HG03064 (cell line): ENCODE data around the gene NECTIN3.

Experiments used
- ATAC-seq: cut with Tn5 transposase; IDR thresholded peaks from one replicate; pipeline ENCODE4 v1.9.1; 2021; ENCODE audit warnings: low read depth; ENCODE audit not compliant: unreplicated experiment

The NECTIN3 gene, protein sequence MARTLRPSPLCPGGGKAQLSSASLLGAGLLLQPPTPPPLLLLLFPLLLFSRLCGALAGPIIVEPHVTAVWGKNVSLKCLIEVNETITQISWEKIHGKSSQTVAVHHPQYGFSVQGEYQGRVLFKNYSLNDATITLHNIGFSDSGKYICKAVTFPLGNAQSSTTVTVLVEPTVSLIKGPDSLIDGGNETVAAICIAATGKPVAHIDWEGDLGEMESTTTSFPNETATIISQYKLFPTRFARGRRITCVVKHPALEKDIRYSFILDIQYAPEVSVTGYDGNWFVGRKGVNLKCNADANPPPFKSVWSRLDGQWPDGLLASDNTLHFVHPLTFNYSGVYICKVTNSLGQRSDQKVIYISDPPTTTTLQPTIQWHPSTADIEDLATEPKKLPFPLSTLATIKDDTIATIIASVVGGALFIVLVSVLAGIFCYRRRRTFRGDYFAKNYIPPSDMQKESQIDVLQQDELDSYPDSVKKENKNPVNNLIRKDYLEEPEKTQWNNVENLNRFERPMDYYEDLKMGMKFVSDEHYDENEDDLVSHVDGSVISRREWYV

DNA sequence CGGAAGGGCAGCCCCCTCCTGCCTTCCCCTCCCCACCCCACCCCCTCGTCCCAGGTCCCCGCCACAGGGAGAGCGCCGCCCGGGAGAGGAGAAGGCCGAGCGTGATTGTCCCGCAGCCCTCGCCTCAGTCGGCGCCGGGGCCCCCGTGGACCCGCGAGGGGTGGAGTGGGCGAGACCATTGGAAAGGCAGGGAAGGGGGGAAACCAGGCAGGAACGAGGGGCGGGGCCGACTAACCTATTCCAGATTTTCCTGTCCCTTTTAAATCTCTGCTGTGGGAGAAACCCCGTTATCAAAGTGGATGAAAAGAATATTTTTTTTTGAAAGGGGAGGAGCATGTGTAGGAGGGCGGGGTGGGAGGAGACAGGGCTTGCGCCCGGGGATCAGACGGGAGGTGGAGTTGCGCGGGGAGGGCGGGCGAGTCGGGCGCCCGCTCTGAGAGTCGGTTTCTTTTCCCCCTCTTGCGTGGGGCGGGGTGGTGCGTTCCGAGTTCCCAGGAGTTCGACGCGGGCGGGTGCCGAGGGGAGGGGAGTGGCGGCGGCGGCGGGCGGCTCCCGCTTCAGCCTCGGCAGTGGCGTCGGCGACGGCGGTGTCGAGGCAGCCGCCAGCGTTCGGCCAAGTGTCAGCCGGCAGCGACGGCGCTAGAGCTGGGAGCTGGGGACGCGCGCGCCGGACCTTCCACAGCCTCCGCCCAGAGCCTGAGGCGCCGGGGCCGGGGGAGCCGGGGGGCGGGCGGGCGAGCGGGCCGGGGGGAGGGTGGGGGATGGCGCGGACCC is at the start of gene NECTIN3:
TSS of gene NECTIN3 (plus strand) at position 560 of the 774 bp plus-strand sequence. CDS start at position 762, 202 bp downstream.
- ATAC-seq, result no peak

DNA sequence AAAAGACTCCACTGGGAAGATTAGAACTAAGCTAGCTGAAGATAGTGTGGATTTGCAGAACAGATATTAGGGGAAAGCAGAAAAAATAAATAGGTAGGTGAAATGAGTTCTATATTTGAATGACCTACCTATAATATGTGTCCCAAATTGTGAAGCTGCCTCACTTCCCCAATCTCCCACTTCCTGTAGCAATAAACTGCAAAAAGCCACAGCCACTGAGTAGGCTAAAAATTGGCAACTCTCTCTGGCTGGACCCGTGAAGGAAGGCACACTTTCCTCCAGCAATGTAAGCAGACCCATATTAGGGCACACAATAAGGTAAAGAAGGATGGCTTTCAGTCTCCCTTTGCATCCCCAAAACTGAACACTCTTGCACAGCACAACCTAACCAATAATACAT is 43.7 kb upstream of the NECTIN3 start:
- ATAC-seq, result no peak

DNA sequence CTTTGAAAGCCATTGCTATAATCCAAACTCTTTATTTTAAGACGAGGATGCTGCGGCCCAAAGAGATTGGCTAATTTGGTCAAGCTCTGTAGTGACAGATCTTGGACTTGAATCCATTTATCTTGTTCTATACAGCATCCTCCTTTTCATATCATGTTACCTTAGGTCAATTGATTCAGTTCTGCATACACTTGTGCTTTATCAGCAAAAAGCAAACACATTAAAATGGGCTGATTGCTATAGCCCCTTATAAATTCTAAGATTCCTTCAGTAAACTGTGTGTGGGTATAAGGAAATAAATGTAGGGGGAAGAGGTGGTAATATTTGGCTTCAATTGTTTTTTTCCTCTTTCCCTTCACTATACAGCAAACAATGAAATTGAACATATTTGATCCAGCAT is 40.1 kb upstream of the NECTIN3 start:
- no peak for ATAC-seq

DNA sequence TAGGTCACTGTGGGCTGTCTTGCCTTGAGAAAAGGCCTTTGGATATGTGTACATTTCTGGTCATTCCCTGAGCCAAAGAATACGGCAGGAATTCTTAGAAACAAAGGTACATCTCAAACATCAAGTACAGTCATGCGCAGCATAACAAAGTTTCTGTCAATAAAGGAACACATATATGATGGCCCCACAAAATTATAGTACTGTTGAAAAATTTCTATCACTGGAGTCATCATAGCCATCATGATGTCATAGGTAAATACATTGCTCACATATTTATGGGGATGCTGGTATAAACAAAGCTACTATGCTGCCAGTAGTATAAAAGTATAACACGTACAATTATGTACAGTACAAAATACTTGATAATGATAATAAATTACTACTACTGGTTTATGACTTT is 38.9 kb upstream of the NECTIN3 start:
- no peak for ATAC-seq

DNA sequence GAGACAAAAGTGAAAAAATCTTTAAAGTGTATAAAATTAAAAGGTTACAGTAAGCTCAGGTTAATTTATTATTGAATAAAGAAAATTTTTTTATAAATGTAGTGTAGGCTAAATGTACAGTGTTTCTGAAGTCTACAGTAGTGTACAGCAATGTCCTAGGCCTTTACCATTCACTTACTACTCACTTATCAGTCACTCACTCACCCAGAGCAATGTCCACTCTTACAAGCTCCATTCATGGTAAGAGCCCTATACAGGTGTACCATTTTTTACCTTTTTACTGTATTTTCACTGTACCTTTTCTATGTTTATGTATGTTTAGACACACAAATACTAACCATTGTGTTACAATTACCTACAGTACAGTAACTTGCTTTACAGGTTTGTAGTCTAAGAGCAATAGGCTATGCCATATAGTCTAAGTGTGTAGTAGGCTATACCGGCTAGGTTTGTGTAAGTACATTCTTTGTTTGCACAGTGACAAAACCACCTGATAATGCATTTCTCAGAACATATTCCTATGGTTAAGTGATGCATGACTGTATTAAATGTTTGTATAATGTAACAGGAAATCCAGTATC is 38.1 kb upstream of the NECTIN3 start:
- ATAC-seq, result no peak

DNA sequence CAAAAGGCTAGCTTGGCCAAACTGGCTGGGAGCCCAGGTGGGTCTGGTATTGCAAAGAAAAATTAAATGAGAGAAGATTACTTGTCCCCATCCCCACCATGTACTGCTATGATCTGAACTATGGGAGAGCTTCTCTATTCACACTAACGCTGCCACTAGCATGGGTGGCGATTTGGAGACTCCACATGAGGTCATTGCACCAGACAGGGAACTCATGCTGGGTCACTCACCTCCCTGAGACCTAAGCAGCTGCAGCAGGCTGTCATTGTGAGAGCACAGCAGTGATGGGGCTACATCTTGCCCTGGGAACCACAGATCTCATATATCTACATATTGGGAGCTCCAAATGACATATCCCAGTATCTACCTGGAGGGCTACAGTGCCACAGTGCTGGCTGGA is 36.3 kb upstream of the NECTIN3 start:
- no peak for ATAC-seq

DNA sequence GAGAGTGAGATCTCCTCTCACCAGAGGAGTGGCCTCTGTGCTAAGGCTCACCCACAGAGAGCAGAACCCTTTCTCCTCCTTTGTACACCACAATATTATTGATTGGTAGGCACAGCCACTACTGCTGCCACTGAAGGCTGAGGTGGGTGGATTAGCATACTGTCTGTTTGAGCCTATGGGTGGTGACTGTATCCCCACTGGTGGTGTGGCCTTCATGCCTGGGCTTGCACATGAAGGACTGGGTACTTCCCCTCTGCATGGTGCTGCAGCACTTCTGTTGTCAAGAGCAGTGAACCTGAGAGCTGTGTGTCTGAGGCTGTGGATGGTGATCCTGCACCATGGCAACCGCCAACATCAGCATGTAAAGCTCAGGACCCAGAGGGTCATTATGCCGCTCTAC is 35.7 kb upstream of the NECTIN3 start:
- no peak for ATAC-seq

DNA sequence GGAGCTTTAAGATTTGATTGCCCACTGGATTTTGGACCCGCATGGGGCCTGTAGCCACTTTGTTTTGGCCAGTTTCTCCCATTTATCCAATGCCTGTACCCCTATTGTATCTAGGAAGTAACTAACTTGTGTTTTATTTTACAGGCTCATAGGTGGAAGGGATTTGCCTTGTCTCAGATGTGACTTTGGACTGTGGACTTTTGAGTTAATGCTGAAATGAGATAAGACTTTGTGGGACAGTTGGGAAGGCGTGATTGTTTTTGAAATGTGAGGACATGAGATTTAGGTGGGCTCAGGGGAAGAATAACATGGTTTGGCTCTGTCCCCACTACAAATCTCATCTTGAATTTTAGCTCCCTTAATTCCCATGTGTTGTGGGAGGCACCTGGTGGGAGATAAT is 30.7 kb upstream of the NECTIN3 start:
- ATAC-seq, result no peak

DNA sequence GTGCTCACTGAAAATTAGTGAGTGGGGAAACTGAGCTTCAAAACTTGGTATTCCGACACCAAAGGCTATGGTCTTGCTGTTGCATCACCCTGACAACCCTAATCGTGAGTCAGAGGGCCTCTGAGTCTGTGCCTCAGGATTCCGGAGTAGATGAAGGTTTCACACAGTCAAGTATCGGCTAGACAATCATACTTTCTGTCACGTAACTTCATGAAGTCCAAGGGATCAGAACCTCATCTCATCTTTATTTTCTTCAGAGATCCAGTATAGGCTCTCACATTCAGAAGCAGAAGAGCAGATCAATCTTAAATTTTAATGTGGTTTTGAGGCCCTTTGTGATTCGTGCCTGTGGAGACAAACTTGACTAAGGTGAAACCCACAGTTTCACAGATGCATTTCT is 26.1 kb upstream of the NECTIN3 start:
- no peak for ATAC-seq

DNA sequence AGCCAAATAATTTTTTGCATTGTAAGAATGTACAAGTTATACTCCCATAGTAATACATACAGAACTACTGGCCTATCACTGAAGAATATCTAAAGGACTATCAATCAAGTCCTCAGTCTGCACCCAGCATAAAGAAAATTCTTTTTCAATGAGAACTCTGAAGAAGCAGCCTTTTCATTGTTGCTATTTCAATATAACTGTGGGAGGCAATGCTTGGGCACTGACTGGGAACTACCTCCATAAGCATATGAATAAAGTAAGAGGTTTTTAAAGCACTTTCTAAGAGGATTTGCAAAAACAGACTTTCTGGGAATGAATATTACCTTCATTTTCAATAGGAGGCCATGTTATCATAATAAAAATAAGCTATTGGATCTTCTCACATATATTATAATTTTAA is 24.6 kb upstream of the NECTIN3 start:
- ATAC-seq, result no peak

DNA sequence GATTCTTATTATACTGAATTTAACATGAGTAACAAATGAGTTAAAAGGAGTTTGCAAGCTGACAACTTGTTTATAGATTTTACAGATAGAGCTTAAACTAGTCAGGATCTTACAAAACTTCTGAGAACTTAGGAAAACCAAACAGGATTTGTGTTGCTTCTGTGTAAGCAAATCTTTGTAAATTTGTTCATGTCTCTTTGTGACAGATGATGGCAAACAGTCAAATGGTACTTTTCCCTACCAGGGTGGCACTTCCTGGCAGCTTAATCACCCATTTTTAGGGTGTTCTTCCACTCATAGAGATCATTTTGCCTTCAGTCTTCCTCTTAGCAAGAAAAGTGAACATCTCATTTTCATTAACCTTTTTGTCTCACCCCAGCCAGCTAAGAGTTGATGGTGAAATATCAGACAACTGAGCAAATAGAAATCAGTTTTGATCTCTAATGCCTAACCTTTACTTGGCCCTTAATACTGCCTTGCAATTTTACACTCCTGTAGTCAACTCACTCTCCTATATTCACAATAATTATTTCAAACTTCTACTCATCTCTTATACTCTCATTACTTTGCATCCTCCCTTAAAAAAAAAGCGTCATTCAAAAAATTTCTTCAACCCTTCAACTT is 23.7 kb upstream of the NECTIN3 start:
- no peak for ATAC-seq

DNA sequence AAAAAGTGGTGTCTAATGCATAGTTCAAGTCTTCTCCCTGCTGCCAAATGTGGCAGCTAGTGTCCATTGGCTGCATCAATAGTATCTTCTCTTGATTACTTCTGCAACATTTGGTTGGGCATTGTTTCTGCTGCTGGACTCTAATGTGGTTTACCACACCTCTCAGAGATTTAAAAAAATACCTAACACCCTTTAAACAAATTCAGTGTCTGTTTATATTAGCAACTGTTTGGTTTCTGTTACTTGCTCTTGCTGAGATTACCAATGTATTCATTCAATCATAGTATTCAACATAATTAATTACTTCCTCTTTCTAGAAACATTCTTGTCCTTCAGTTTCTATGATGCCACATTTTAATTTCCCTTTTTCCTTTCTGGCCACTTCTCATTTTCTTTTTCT is 20.3 kb upstream of the NECTIN3 start:
- ATAC-seq, result no peak

DNA sequence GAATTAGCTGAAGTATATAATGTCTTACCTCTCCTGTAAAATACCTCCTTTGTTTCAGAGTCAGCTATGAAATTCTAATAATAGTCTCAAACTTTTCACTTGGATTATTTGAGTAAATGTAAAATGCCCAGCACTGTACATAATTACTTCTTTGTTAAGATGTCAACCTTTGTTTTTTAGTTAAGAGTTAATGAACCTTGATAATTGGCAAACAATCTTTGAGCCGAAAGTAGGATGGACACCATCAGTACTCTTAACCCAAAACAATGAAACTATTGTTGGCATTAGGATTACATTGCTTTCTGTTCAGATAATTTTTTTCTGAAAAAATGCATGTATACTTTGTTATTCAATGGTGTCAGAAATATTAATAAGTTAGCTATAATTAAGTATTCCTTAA is 3.0 kb upstream of the NECTIN3 start:
- no peak for ATAC-seq

DNA sequence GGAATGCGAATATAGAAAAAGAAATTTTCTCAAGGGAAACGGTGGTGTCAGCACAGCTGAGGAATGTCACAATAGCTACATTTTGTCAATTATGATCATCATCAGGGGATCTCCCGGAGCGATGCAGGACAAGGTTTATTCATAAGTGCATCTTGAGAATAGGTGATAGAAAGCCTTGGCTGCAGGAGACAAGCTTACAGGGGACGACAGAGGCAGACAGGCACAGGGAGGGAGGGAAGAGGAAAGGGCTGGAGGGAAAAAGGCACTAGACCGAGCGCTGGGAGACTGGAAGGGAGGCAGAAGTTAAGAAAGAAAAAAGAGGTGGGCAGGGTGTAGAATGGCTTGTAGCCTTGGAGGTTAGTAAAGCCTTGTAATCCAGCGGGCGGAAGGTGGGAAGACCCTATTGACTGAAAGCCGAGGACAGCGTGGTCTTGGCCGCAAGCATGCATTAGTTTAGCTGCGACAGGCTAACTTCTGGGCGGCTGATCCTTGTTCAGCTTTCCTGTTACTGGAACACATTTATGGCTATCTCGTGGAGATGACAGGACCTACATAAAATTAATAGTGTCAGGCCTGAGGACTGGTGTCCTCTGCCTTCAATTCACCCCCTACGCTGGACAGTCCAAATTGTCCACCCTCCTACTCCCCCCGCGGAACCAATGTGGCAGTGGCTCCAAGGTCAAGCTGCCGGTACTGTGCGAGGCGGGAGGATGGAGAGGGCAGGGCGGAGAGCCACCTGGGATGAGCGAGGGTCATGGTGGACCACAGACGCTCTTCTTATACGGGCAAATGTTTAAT is 1.4 kb upstream of the NECTIN3 start:
- ATAC-seq, result no peak

DNA sequence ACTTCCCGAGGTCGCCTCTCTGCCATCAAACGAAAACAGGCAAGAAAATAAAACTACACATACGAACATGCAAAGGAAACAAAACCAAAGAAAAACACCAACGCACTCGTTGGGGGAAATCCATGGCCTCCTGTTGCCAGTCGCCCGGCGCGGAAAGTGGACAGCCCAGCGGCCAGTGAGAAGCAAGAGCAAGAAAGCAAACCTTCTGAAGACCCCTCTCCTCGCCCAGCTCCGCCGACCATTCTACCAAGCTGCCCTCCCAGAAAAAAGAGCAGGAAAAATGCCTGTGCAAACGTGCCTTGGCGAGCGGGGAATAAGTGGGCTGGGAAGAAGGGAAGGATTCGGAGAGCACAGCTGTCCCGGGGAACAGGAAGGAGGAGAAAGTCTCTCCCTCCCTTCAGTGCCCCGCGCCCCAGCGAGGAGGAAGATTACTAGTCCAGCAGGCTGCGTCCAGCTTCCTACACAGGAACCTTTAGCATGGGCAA is 802 bp upstream of the NECTIN3 start:
- no peak for ATAC-seq

DNA sequence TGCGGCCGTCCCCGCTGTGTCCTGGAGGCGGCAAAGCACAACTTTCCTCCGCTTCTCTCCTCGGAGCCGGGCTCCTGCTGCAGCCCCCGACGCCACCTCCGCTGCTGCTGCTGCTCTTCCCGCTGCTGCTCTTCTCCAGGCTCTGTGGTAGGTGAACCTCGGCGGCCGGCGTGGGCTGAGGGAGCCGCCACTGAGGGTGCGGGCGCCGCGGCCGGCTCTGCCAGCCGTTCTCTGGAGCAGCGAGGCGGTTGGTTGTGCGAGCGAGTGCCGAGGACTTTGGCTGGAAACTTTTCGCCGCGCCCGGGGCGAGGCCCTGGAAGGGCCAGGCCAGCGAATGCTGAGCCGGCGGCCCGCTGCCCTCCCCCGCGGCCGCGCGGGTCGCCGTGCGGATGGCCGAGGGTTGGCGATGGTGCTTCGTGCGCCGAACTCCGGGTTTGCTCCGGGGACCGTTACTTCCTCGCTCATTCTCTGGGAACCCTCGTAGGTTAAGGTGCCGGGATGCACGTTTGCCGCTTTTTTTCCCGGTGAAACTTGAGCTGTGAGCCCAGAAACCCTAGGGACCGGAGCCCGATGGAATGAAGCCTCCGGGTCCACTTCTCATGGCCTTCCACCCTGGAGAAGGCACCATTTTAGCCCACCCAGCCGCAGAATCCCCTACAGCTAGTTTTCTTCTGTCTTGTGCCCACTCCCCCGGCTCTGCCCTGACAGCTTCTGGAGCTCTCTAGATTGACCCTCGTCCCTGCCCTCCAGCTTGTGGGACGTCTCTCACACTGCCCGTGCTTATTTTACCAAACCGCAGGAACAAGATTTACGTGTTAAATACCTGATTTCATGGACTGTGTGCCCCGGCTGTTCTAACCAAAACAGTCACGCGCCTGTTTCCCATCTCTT is 660 bp downstream of the NECTIN3 start:
- ATAC-seq, result no peak

DNA sequence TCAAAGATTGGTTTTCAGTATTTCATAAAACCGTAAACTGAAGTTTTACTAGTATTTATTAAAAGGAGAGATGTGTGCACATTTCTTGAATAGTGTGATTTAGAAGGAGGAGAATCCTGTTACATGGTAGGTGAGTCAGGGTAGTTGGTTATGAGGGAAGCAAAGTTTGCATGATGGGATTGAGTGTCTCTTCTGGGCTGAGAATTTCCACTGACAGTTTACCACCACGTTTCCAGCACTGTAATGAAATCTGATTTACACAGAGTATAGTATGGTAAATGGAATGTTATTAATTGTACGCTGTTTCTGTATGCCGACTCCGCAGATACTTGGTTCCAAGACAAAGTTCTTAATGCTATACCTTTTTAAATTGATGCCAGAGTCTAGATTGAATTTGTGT is 1.6 kb downstream of the NECTIN3 start:
- no peak for ATAC-seq

DNA sequence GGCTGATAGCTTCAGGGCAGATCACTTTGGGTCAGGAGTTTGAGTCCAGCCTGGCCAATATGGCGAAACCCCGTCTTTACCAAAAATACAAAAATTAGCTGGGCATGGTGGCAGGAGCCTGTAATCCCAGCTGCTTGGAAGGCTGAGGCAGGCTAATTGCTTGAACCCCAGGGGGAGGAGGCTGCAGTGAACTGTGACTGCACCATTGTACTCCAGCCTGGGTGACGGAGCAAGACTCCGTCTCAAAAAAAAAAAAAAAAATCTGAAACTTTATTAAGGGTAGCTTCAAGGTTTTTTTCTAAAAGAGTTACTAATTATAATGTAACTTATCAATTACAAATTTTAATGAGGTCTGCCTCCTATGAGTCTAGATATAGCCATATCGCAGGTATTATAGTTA is 5.1 kb downstream of the NECTIN3 start:
- no peak for ATAC-seq

DNA sequence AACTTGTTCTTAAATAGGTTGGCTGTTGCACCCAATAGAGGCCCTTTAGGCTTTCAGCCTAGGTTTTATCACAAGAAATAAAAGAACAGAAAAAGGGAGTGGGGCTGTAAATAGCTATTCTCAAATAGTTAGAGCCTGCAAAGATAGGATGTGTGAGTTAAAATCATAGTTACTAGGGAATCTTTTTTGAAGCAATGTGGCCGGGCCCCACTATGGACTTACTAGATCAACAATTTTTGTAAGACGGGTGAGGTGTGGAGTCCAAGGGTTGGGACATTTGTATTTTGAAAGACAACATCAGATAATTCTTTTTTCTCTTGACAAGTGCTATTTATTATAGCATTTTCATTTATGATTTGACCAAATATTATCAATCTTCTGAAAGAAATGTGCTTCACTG is 5.8 kb downstream of the NECTIN3 start:
- no peak for ATAC-seq
